K562 (cell line): ENCODE measurements around the gene THSD8. TPM values are rescaled to one million over a fixed set of nuclear protein-coding genes. Genes with fewer than 3 reads are reported as not detected.
A peak's percentile ranks its signal among the peaks of the same experiment; 100 is the strongest.

ENCODE experiments used
- BRD4 ChIP-seq: fragments of 200-600 bp; sonication (generic); IDR thresholded peaks from 2 replicates; pipeline ENCODE4 v1.6.1; 2017; ENCODE audit warnings: inconsistent platforms
- CCAR2 ChIP-seq: fragments of 200-400 bp; formaldehyde crosslinking; IDR thresholded peaks from 2 replicates; pipeline ENCODE4 v1.6.1; 2017; ENCODE audit warnings: mild to moderate bottlenecking, low read depth, low read length
- ESRRA ChIP-seq: fragments of 450-650 bp; IDR thresholded peaks from 2 replicates; pipeline ENCODE4 v1.6.1; 2014; ENCODE audit warnings: low read depth, mild to moderate bottlenecking, moderate library complexity, borderline replicate concordance
- FOXA1 ChIP-seq: fragments of 450-650 bp; IDR thresholded peaks from 2 replicates; pipeline ENCODE4 v1.6.1; 2016; ENCODE audit warnings: mild to moderate bottlenecking, borderline replicate concordance
- HIVEP1 ChIP-seq: fragments of 250-450 bp; sonication (Bioruptor Pico); IDR thresholded peaks from 2 replicates; pipeline ENCODE4 v1.4.0; 2020; ENCODE audit warnings: mild to moderate bottlenecking
- JUN ChIP-seq, 2 experiments: sonication (generic) in 1 of 2; formaldehyde crosslinking in 1 of 2; IDR thresholded peaks; 2 replicates each; pipeline versions ENCODE4 v1.6.1 to v1.8.0; 2012 to 2022; ENCODE audit warnings: borderline replicate concordance in 2 of 2, mild to moderate bottlenecking in 2 of 2, improper control_type of control experiment in 1 of 2, low read depth in 1 of 2, low read length in 1 of 2, missing genetic modification reagents in 1 of 2
- JUND ChIP-seq, 2 experiments: IDR thresholded peaks; 2 replicates in 1 of 2; 3 replicates in 1 of 2; pipeline ENCODE4 v1.6.1; 2011; ENCODE audit warnings: borderline replicate concordance in 2 of 2, low read depth in 2 of 2, low read length in 2 of 2, improper control_type of control experiment in 1 of 2, missing biosample characterization in 1 of 2, missing genetic modification characterization in 1 of 2, missing genetic modification reagents in 1 of 2
- MCM5 ChIP-seq: fragments of 450-650 bp; IDR thresholded peaks from 2 replicates; pipeline ENCODE4 v1.6.1; 2016; ENCODE audit warnings: low read depth
- NFATC3 ChIP-seq: fragments of 450-650 bp; IDR thresholded peaks from 2 replicates; pipeline ENCODE4 v1.6.1; 2017; ENCODE audit warnings: mild to moderate bottlenecking
- NR2C1 ChIP-seq, 2 experiments: fragments of 450-650 bp; IDR thresholded peaks; 2 replicates each; pipeline ENCODE4 v1.6.1; 2017; ENCODE audit warnings: mild to moderate bottlenecking in 2 of 2, antibody characterized with exemption in 1 of 2, inconsistent platforms in 1 of 2, missing compliant biosample characterization in 1 of 2, missing genetic modification characterization in 1 of 2
- PRDM10 ChIP-seq: fragments of 450-650 bp; IDR thresholded peaks from 2 replicates; pipeline ENCODE4 v1.6.1; 2018; ENCODE audit not compliant: partially characterized antibody
- ZBTB2 ChIP-seq: fragments of 450-650 bp; IDR thresholded peaks from 2 replicates; pipeline ENCODE4 v1.6.1; 2016; ENCODE audit warnings: antibody characterized with exemption
- ZFP36 ChIP-seq: fragments of 150-350 bp; IDR thresholded peaks from 2 replicates; pipeline ENCODE4 v1.6.1; 2018; ENCODE audit warnings: low read length, low read depth; ENCODE audit not compliant: partially characterized antibody
- ZNF121 ChIP-seq: sonication (generic); formaldehyde crosslinking; conservative IDR thresholded peaks from 2 replicates; pipeline ENCODE4 v1.8.0; 2022; ENCODE audit warnings: missing genetic modification reagents
- ZNF253 ChIP-seq: fragments of 250-450 bp; sonication (Bioruptor Pico); conservative IDR thresholded peaks from 2 replicates; pipeline ENCODE4 v1.6.1; 2021; ENCODE audit warnings: mild to moderate bottlenecking
- ZNF384 ChIP-seq: IDR thresholded peaks from 2 replicates; pipeline ENCODE4 v1.6.1; 2012; ENCODE audit warnings: low read depth, low read length, improper control_type of control experiment
- ZNF436 ChIP-seq: fragments of 250-450, 450-650 bp; sonication (Bioruptor Pico); formaldehyde crosslinking; IDR thresholded peaks from 2 replicates; pipeline ENCODE4 v1.7.0; 2020; ENCODE audit warnings: mild to moderate bottlenecking
- ZNF696 ChIP-seq: fragments of 250-450 bp; sonication (Bioruptor Pico); conservative IDR thresholded peaks from 2 replicates; pipeline ENCODE4 v1.4.0; 2020; ENCODE audit warnings: mild to moderate bottlenecking, moderate library complexity
- ZNF77 ChIP-seq: fragments of 250-450 bp; sonication (Bioruptor Pico); IDR thresholded peaks from 2 replicates; pipeline ENCODE4 v1.5.0; 2020
- polyA plus RNA-seq, 8 experiments: library from polyadenylated mRNA; depleted of rRNA in 4 of 8; stranded (reverse) in 5 of 8; unstranded in 3 of 8; fragments of >200 nt; fragmentation: Nextera tagmentation in 2 of 8; fragmentation: Illumina TruSeq in 1 of 8; extraction: Ambion mirVana in 2 of 8; extraction: Trizol in 1 of 8; gene quantifications; 2 replicates each; pipeline versions ENCODE4 v1.2.1 to v1.2.3, GENCODE V29; 2011 to 2014; ENCODE audit warnings: inconsistent platforms in 1 of 8, missing spikeins in 1 of 8
- total RNA-seq, 7 experiments: library from RNA; depleted of rRNA in 6 of 7; stranded (reverse); fragments of >200 nt in 6 of 7; fragmentation: Illumina TruSeq in 2 of 7; extraction: Trizol in 2 of 7; gene quantifications; 2 replicates each; pipeline versions ENCODE4 v1.2.1 to v1.2.3, GENCODE V29; 2011 to 2021; ENCODE audit warnings: low replicate concordance in 1 of 7
- TF ChIP-seq, protein P1 (sequence below): fragments of 450-650 bp; formaldehyde crosslinking; conservative IDR thresholded peaks from 2 replicates; pipeline ENCODE4 v1.4.0; 2022; ENCODE audit warnings: mild to moderate bottlenecking, missing genetic modification characterization

Gene THSD8
- total and polyA plus RNA-seq, 9 of the 15 experiments (the other 6 are each of a cell fraction or from before 2014, with no cell fraction given) = 8.4 to 42.4 (median 19.9) TPM; not detected in 2

DNA sequence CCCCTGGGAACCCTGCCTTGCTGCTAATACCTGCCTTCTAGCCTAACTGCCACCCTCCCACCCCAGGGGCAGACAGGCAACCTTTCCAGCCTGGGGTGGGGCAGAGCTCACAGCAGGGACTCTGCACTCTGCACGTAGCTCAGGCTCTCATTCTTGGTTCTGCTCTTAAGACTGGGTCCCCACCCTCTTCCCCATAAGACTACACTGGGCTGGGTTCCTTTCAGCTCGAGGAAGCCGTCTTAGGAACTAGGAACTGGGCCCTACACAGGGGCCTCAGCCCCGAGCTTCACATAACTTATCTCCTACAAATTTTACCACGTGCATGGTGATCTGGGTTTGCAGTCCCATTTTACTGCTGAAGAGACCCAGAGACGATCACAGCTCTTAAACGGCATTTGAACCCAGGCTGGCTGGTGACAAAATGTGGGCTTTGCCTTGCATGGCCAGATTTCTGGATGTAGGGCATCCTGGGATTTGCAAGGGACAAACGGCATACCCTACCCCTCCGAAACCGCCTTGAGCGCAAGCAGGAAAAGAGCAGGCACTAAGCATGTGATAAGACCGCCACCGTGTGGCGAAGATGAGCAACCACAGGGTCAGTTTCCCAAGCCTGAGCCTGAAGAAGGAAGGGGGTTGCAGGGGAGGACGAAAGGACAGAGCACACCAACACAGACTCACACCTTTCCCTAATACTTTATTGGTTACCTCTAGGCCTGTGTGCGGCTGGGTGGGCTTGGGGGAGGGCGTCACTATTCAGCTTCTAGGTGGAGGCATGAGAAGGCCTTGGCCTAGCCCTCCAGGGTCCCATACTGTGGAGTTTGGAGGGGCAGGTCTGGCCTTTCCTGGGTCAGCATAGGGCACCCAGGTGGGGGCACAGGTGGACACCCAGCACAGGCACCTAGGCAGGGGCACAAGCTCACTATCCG, 5.5 kb upstream of the THSD8 start (continued):
- no peak for TF ChIP-seq FOXA1
- TF ChIP-seq NFATC3 = no peak
- no peak for TF ChIP-seq CCAR2
- TF ChIP-seq ZNF77 = no peak
- 0 out of 2 replicates have a peak, but pooled peaks have one; percentile 30 for TF ChIP-seq ZNF696 (CRISPR knock-in tag)
- TF ChIP-seq ZNF121 = no peak
- TF ChIP-seq JUN (IDR thresholded peaks at IDR 0.05; ENCODE audit: borderline replicate concordance, low read depth, low read length) = no peak
- no peak for TF ChIP-seq JUN (CRISPR knock-in tag; IDR thresholded peaks at IDR 0.05; ENCODE audit: borderline replicate concordance)
- no peak; the same call in 1 of the 2 replicates for TF ChIP-seq ZNF384
- TF ChIP-seq, protein P1, sequence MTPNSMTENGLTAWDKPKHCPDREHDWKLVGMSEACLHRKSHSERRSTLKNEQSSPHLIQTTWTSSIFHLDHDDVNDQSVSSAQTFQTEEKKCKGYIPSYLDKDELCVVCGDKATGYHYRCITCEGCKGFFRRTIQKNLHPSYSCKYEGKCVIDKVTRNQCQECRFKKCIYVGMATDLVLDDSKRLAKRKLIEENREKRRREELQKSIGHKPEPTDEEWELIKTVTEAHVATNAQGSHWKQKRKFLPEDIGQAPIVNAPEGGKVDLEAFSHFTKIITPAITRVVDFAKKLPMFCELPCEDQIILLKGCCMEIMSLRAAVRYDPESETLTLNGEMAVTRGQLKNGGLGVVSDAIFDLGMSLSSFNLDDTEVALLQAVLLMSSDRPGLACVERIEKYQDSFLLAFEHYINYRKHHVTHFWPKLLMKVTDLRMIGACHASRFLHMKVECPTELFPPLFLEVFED (CRISPR knock-in tag) = 0 out of 2 replicates have a peak, but pooled peaks have one; percentile 43
- no peak for TF ChIP-seq ZFP36
- no peak for TF ChIP-seq MCM5
- no peak for TF ChIP-seq BRD4
- TF ChIP-seq ESRRA = 0 out of 2 replicates have a peak, but pooled peaks have one; percentile 8
- peak; percentile 42 for TF ChIP-seq PRDM10
- no peak for TF ChIP-seq ZNF436 (CRISPR knock-in tag)
- no peak for TF ChIP-seq HIVEP1 (CRISPR knock-in tag)
- peak; percentile 41 for TF ChIP-seq JUND (IDR thresholded peaks at IDR 0.05; ENCODE audit: borderline replicate concordance, low read depth, low read length)
- TF ChIP-seq JUND (tag; IDR thresholded peaks at IDR 0.05; ENCODE audit: borderline replicate concordance, low read depth, low read length) = no peak; the same call in 2 of the 3 replicates
- TF ChIP-seq ZBTB2 = no peak
- TF ChIP-seq ZNF253 (CRISPR knock-in tag) = no peak
- TF ChIP-seq NR2C1 (IDR thresholded peaks at IDR 0.05) = no peak; the same call in 1 of the 2 replicates
- TF ChIP-seq NR2C1 (tag; IDR thresholded peaks at IDR 0.05) = peak; percentile 44; the same call in 1 of the 2 replicates
